Measurements from ENCODE around the gene CDC73.

CDC73 gene

GRCh38 chr1:193157360-193157759 lies 35.5 kb downstream of the CDC73 start:
- DNase-seq (ENCODE audit: low read depth) = no peak
- no peak for TF ChIP-seq CTCF (IDR thresholded peaks at IDR 0.05; ENCODE audit: insufficient read depth, low read depth, low read length, missing control alignments)
- H3K4me3 ChIP-seq (ENCODE audit: low read depth, low read length) = no peak overlapping the region

GRCh38 chr1:193176113-193176512 lies 54.3 kb downstream of the CDC73 start:
- no peak overlapping the region for H3K4me3 ChIP-seq (ENCODE audit: low read depth, low read length)
- TF ChIP-seq CTCF (IDR thresholded peaks at IDR 0.05; ENCODE audit: insufficient read depth, low read depth, low read length, missing control alignments) = no peak
- no peak for DNase-seq (ENCODE audit: low read depth)

- TF ChIP-seq CTCF (IDR thresholded peaks at IDR 0.05; ENCODE audit: insufficient read depth, low read depth, low read length, missing control alignments) = no peak
- H3K4me3 ChIP-seq (ENCODE audit: low read depth, low read length) = no peak overlapping the region
- no peak for DNase-seq (ENCODE audit: low read depth)
Measured at GRCh38 chr1:193176788-193177187, 55.0 kb downstream of the CDC73 start.

GRCh38 chr1:193179094-193179493 lies 57.3 kb downstream of the CDC73 start:
- TF ChIP-seq CTCF (IDR thresholded peaks at IDR 0.05; ENCODE audit: insufficient read depth, low read depth, low read length, missing control alignments) = no peak
- no peak for DNase-seq (ENCODE audit: low read depth)

GRCh38 chr1:193181536-193181935 lies 59.7 kb downstream of the CDC73 start:
- TF ChIP-seq CTCF (IDR thresholded peaks at IDR 0.05; ENCODE audit: insufficient read depth, low read depth, low read length, missing control alignments) = no peak
- DNase-seq (ENCODE audit: low read depth) = no peak
- no peak overlapping the region for H3K4me3 ChIP-seq (ENCODE audit: low read depth, low read length)

More at GRCh38 chr1:193179094-193179493, 57.3 kb downstream of the CDC73 start:
- H3K4me3 ChIP-seq (ENCODE audit: low read depth, low read length) = no peak overlapping the region

GRCh38 chr1:193181985-193182384 lies 60.2 kb downstream of the CDC73 start:
- TF ChIP-seq CTCF (IDR thresholded peaks at IDR 0.05; ENCODE audit: insufficient read depth, low read depth, low read length, missing control alignments) = no peak
- DNase-seq (ENCODE audit: low read depth) = no peak
- no peak overlapping the region for H3K4me3 ChIP-seq (ENCODE audit: low read depth, low read length)

GRCh38 chr1:193183019-193183627 lies 61.3 kb downstream of the CDC73 start:
- H3K4me3 ChIP-seq (ENCODE audit: low read depth, low read length) = no peak overlapping the region
- DNase-seq (ENCODE audit: low read depth) = peak; percentile 65
- peak; percentile 66 for TF ChIP-seq CTCF (IDR thresholded peaks at IDR 0.05; ENCODE audit: insufficient read depth, low read depth, low read length, missing control alignments)
